GM19043 (cell line): ENCODE measurements around the gene ECSIT.
"Not testable (repeated sequence)": the region's sequence is repeated elsewhere in the genome, so short reads cannot be mapped to it uniquely, and the experiment has no call there.

Source experiments
- ATAC-seq: cut with Tn5 transposase; IDR thresholded peaks from one replicate; pipeline ENCODE4 v1.9.1; 2021; ENCODE audit warnings: low read depth; ENCODE audit not compliant: unreplicated experiment

The ECSIT gene, protein sequence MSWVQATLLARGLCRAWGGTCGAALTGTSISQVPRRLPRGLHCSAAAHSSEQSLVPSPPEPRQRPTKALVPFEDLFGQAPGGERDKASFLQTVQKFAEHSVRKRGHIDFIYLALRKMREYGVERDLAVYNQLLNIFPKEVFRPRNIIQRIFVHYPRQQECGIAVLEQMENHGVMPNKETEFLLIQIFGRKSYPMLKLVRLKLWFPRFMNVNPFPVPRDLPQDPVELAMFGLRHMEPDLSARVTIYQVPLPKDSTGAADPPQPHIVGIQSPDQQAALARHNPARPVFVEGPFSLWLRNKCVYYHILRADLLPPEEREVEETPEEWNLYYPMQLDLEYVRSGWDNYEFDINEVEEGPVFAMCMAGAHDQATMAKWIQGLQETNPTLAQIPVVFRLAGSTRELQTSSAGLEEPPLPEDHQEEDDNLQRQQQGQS

DNA sequence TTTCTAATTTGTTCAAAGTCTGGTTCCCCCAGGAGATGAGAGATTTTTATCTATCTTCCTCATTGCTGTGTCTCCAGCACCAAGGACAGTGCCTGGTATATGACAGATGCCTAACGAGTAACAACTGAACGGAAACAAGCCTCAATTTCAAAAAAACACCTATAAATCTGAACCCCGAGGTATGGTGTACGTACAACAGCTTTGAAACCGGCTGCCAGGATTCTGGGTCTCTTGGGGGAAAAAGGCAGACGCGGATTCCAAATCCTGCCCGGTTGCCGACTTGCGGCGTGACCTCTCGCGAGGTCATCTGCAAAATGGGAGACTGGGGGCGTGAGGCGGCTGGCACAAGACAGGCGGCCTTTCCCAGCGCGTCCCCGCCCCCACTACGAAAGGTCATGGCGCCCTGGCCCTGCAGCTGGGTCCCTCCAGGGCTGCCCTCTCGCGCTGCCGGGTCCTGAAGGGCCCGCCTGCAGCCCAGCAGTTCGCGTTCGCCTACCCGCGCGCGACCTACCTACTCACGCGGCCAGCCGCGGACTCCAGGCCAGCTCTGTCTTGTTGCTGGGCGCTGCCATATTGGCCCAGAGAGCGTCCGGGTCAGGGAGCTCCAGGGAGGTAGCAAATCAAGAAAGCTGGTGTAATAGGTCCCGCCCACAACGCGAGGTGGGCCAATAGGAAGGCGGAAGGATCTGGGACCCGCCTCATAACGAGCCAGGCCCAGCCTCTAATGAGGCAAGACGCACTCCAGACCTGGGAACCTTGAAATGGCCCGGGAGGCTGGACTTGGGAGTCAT, at the start of gene ECSIT:
TSS of gene ECSIT (minus strand) at position 584 of the 791 bp plus-strand sequence. CDS start 9,964 bp downstream, outside the sequence.
- peak; percentile 96 for ATAC-seq

DNA sequence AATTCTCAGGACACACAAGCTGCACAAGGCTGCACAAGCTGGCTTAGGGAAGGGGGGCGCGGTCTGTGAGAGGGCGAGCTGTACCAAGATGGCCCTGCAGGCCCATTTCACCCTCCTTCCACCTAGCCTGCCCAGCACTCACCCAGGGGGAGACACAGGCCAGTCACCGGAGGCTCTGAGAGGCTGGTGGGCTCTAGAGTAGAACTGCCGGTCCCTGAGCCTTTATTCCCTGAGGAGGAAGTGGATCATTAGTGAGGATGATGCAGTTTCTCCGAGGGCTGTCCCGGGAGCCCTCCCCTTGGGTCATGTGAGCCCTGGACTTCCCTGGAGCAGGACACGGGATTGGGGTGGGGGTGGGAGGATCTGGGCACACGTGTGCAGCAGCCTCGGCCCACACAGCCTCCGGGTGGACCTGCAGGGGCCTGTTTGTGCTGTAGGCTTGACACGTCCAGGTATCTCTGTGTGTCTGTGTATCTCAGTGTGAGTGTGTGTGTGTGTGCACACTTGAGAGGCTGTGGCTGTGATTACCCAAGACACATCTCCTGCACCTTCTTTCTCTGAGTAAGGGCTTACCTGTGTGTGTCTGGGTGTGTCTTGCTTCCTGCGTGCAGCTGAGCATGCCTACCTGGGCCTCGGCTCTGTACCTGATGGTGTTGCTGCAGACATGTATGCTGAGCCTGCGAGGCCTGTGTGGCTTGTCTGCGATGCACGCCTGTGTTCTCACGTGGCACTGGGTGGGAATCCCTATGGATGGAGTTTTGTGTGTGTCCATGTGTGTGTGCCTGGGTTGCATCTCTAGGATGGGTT, 48.7 kb upstream of the ECSIT start, which contains the start of gene ACP5:
TSS of gene ACP5 (minus strand) at position 195 of the 807 bp plus-strand sequence. CDS start 328 bp downstream, outside the sequence.
- no peak for ATAC-seq

DNA sequence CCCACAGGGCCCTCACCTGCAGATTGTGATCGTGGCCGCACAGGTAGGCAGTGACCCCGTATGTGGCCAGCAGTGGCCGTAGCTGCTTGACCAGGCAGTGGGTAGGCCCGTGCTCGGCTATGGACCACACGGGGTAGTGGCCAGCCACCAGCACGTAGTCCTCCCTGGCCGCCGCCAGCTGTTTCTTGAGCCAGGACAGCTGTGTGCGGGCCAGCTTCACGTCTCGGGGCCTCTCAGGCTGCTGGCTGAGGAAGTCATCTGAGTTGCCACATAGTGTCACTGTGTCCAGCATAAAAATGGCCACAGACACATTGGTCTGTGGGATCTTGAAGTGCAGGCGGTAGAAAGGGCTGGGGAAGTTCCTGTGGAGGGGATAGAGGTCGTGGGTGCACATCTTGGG, 47.3 kb upstream of the ECSIT start:
- no peak for ATAC-seq

DNA sequence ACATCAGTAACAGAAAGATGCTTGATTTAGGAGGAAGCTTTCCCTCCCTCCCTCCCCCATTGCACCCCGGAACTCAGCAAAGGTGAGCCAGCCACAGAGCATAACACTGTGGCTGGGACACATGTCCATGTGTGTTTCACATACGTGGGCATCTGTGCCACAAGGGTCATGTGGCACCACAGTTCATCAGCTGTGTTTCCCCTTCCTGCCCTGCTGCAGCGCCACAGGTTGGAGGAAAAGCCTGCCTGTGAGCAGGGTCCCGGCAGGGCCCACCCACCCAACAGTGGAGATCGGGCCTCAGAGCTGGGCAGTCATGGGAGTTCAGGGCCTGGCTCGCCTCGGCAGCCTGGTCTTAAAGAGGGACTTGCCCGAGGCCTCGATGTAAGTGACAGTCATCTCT, 45.8 kb upstream of the ECSIT start:
- no peak for ATAC-seq

DNA sequence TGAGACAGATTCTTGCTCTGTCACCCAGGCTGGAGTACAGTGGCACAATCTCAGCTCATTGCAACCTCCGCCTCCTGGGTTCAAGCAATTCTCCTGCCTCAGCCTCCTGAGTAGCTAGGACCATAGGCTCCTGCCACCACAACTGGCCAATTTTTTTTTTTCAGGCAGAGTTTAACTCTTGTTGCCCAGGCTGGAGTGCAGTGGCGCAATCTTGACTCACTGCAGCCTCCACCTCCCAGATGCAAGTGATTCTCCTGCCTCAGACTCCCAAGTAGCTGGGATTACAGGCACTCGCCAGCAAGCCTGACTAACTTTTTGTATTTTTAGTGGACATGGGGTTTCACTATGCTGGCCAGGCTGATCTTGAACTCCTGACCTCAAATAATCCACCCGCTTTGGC, 44.8 kb upstream of the ECSIT start:
- ATAC-seq = not testable (repeated sequence)

DNA sequence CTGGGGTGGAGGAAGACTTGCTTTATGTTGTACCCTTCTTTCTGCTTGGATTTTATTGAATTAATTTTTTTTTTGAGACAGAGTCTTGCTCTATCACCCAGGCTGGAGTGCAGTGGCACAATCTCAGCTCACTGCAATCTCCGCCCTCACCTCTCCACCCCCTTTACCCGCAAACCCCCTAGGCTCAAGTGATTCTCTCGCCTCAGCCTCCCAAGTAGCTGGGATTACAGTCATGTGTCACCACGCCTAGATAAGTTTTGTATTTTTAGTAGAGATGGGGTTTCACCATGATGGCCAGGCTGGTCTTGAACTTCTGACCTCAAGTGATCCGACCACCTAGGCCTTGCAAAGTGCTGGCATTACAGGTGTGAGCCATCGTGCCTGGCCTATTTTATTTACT, 44.4 kb upstream of the ECSIT start:
- not testable (repeated sequence) for ATAC-seq

DNA sequence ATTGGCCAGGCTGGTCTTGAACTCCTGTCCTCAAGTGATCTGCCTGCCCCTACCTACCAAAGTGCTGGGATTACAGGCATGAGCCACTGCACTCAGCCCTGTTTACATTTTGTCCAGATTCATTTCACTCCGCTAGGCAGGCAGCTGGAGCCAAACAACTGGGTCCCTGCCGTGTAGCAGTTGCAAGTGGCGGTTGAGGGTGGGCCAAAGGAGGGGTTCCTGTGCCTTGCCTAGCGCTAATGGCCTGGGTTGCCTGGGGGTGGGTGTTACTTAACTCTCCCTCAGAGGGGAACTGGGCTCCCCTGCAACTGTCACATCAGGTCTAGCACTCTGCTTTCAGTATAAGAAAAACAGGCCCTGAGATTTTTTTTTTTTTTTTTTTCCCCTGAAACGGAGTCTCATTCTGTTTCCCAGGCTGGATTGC, 41.1 kb upstream of the ECSIT start:
- no peak for ATAC-seq

DNA sequence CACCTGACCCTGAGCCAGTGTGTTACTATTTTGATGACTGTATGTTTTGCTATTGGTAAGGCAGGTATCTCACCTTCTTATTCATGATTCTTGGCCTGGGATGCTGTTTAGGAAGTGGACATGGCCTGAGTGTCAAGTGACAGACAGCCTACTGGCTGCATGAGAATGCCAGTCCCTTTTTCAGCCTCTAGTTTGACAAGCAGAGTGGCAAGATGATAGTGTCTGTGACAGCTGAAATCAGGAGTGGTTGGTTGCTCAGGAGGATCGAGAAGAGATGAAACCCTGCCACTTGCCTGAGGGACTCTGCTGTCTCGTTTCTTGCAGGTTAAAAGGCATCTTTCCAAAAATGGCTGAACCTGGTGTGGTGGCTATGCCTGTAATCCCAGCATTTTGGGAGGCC, 37.2 kb upstream of the ECSIT start:
- no peak for ATAC-seq

DNA sequence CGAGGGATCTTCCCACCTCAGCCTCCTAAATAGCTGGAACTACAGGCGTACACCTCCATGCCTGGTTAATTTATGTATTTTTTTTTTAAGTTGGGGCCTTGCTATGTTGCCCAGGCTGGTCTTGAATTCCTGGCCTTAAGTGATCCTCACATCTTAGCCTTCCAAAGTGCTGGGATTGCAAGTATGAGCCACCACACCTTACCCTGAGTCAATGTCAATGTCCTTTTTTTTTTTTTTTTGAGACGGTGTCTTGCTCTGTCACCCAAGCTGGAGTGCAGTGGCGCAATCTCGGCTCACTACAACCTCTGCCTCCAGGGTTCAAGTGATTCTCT, 36.7 kb upstream of the ECSIT start:
- not testable (repeated sequence) for ATAC-seq

DNA sequence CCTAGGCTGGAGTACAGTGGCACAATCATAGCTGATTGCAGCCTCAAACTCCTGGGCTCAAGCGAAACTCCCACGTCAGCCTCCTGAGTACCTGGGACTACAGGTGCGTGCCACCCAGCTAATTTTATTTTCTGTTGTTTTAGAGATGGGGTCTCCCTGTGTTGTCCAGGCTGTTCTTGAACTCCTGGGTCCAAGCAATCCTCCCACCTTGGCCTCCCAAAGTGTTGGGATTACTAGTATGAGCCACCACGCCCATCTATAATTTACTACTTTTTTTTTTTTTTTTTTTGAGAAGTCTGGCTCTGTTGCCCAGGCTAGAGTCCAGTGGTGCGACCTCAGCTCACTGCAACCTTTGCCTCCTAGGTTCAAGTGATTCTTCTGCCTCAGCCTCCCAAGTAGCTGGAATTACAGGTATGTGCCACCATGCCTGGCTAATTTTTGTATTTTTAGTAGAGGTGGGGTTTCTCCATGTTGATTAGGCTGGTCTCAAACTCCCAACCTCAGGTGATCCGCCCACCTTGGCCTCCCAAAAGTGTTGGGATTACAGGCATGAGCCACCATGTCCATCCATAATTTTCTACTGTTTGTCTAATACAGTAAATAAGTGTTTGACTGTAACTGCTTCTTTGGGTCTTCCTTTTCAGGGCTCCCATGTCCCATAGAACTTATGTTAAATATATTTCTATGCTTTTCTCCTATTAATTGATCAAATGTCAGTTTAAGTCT, 35.3 kb upstream of the ECSIT start:
- ATAC-seq = not testable (repeated sequence)

DNA sequence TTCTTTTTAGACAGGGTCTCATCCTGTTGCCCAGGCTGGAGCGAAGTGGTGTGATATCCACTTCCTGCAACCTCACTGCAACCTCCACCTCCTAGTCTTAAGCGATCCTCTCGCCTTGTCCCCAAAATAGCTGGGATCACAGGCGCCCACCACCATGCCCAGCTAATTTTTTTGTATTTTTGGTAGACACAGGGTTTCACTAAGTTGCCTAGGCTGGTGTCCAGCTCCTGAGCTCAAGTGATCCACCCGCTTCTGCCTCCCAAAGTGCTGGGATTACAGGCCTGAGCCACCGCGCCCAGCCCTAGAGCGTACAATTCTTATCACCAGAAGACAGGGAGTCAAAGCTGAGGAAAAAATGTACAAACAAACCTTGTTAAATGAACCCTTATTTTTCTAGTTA, 34.6 kb upstream of the ECSIT start:
- no peak for ATAC-seq

DNA sequence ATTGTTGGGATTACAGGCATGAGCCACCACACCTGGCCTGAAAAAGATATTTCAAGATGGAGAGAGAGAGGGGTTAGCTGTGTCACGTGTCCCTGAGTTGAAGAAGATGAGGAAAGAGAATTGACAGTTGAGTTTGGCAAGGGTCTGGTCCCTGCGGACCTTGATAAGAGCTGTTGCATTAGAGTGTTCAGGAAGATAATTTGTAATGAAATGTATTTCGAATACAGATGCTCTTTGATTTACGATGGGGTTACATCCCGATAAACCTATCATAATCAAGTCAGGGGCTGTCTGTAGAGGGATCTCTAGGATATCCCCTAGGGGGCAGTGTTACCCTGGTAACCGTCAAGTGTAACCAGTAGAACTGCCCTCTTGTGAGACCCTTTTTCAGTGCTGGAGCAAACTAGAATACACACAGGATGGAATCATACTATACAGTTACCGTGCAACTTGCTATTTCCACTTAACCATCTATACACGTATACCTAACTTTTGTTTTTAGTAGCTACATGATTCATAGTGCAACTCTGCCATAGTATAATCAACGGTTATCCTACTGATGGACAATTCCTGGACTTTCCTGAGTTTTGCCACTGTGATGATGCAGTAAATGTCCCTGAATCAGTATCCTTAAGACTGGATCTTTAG, 31.6 kb upstream of the ECSIT start:
- ATAC-seq = no peak

DNA sequence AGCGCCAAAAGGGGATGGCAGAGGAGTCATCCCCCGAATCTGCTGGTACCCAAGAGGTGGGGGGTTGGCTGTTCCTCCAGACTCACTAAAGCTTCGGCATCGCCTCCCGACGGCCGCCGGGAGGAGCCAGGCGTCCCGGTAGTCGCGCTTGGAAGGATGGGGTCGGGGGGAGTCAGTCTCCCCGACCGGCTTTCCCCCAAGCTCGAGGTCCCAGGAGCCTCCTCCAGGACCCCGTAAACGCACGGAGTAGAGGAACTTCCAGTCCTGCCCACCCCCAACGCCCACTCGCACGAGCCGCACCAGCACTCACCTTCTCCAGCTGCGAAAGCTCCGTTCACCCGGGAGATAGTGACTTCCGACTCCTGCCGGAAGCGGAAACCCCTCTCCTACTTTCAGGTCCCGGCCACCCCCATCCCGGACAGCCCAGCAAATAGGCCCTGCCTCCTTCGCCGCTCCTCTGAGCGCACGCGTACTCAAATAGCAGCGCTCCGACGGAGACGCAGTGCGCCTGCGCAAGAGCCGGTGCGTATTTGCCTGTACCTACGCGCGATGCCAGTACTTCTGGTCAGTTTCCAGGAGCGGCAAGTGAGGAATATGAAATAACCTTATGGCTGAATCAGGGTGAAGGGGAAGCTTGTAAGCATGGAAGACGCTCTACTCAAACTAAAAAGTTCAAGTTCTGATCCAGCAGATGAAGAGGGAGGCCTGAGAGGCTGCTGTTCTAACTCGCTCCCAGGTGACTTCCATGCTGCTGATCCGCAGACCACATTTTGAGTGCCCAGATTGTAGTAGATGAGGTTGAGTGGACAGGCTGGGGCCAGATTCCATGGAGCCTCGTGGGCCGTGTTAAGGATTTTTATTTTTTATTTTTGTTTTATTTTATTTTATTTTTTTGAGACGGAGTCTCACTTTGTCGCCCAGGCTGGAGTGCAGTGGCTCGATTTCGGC, 30.2 kb upstream of the ECSIT start, which contains the start of gene ELOF1:
TSS of gene ELOF1 (minus strand) at position 350 of the 948 bp plus-strand sequence. CDS start 4,883 bp downstream, outside the sequence.
- ATAC-seq = peak; percentile 60

DNA sequence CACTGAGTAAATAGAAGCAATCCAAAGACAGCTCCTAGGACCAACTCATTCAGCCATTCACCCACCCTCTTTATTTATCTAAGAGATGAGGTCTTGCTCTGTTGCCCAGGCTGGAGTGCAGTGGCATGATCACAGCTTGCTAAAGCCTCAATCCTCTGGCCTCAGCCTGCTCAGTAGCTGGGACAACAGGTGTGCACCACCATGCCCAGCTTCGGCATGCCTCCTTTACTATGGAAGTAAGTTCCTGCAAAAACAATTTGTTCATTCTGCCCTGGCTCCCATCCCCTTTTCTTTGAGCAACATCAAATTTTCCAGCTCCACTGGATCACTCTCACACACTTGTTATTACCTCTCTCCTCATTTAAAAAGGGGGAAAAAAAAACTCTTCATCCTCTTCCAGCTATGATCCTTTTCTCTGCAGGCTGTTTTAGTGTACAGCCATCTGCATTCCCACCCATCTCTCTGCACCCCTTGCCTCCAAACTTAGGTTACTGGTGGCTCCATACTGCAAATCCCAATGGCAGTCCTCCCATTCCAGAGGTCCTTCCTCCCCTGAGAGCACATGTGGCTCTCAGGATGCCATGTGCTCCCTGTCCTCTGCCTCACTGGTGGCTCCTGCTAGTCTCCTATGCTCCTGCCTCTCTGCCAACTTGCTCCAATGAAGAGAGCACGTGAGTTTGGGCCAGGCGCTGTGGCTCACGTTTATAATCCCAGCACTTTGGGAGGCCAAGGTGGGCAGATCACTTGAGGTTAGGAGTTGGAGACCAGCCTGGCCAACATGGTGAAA, 27.9 kb upstream of the ECSIT start:
- ATAC-seq = no peak

DNA sequence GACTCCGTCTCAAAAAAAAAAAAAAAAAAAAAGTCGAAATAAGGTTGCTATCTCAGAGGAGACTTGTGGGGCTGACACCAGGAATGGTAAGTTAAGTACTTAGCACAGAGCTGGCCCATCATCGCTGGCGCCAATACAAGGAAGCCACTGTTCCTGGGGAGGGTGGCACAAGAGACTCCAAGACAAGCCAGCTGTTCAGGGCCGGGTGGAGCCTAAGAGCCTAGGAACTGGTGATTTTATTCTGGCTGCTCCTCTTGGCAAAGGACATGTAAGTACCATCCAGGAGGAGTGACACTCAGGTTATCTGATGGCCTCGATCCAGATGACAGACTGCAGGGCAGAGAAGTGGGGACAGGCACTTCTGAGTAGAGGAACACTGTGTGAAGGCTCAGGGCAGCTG, 26.3 kb upstream of the ECSIT start:
- no peak for ATAC-seq

DNA sequence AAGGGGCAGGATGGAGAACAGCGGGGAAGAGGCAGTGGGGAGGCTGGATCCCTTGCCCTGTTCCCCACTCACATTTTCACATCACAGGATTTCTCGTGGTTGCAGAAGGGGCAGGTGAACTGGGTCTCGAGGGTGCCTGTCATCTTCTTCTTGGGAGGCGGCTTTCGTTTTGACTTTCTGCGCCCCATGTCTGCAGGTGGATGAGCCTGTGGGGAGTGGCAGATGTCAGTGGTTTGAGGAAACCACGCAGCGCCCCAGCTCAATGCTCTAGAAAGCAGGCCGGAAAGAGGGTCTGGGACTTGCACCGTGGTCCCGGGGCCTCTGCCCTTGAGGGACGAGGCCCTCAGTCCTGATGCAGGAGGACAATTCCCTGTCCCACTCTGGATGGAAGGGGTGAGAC, 25.2 kb upstream of the ECSIT start:
- ATAC-seq = no peak

DNA sequence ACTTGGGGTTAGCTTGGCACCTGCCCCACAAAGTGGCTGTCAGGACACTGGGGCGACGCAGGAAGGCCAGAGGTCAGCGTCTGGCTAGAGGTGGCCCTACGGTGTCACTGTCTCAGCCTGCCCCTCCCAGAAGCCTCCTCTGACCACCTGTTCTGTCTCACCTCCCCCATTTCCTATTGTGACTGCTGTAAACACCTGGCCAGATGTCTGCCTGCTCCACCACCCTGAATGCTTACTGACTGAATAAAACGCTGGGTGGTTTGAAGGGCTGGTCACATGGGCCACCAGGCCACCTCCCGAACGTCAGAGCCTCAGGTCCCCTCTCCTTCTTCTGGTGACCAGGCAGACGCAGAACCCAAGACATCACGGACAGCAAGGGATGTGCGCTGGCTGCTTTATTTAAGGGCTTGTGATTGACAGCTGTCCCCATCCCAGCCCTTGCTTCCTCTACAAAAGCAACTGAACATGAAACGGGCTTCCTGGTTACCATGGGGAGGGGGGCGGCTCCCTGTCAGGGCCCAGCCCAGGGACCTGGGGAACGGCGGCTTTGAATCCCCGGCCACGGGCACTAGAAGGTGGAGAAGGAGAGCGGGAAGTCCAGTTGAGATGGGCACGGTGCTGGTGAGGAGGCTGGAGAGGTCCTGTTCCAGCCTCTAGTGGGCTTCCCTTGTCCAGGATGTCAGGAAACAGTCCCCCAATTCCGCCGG, 23.9 kb upstream of the ECSIT start:
- ATAC-seq = no peak
